Measurements from ENCODE around the gene PARD6G.

PARD6G gene

GRCh38 chr18:80231151-80231550, 16.2 kb downstream of the PARD6G start:
- no peak for TF ChIP-seq CTCF (IDR thresholded peaks at IDR 0.05)
- DNase-seq, result no peak
- Mint-ChIP-seq H3K36me3 (ENCODE audit: low read depth) (peaks cover 2% of the 10 kb centered on the region), H3K4me1 (peaks cover 41% of the 10 kb centered on the region), H3K27me3 (ENCODE audit: low read depth, poor library complexity) (no peaks in the 10 kb centered on the region), H3K4me3 (no peak overlapping the region), H3K27ac (peak overlapping the region; percentile 36), H3K9me3 (peaks cover 10% of the 10 kb centered on the region)

- no peak for TF ChIP-seq CTCF (IDR thresholded peaks at IDR 0.05)
- H3K4me1 Mint-ChIP-seq, result peaks cover 46% of the 10 kb centered on the region
- H3K9me3 Mint-ChIP-seq, result no peaks in the 10 kb centered on the region
- no peak for DNase-seq
- no peak overlapping the region for H3K4me3 Mint-ChIP-seq
- H3K27ac Mint-ChIP-seq, result peak overlapping the region; percentile 74
- H3K36me3 Mint-ChIP-seq (ENCODE audit: low read depth), result no peaks in the 10 kb centered on the region
- H3K27me3 Mint-ChIP-seq (ENCODE audit: low read depth, poor library complexity), result no peaks in the 10 kb centered on the region
Measured at GRCh38 chr18:80229766-80230745, 17.3 kb downstream of the PARD6G start.

GRCh38 chr18:80229363-80229762, 18.0 kb downstream of the PARD6G start:
- H3K27me3 Mint-ChIP-seq (ENCODE audit: low read depth, poor library complexity), result no peaks in the 10 kb centered on the region
- H3K27ac Mint-ChIP-seq, result peak overlapping the region; percentile 74
- TF ChIP-seq CTCF (IDR thresholded peaks at IDR 0.05), result no peak
- no peaks in the 10 kb centered on the region for H3K9me3 Mint-ChIP-seq
- H3K36me3 Mint-ChIP-seq (ENCODE audit: low read depth), result no peaks in the 10 kb centered on the region
- no peak for DNase-seq
- H3K4me3 Mint-ChIP-seq, result no peak overlapping the region
- peaks cover 46% of the 10 kb centered on the region for H3K4me1 Mint-ChIP-seq

GRCh38 chr18:80228051-80228848, 19.1 kb downstream of the PARD6G start:
- peaks cover 3% of the 10 kb centered on the region for H3K9me3 Mint-ChIP-seq

GRCh38 chr18:80227472-80227871, 19.8 kb downstream of the PARD6G start:
- H3K27ac Mint-ChIP-seq, result peak overlapping the region; percentile 98

More at GRCh38 chr18:80228051-80228848, 19.1 kb downstream of the PARD6G start:
- Mint-ChIP-seq H3K27ac (peak overlapping the region; percentile 91), H3K36me3 (ENCODE audit: low read depth) (peaks cover 4% of the 10 kb centered on the region), H3K27me3 (ENCODE audit: low read depth, poor library complexity) (no peaks in the 10 kb centered on the region), H3K4me1 (peaks cover 35% of the 10 kb centered on the region), H3K4me3 (no peak overlapping the region)
- no peak for DNase-seq
- no peak for TF ChIP-seq CTCF (IDR thresholded peaks at IDR 0.05)

More at GRCh38 chr18:80227472-80227871, 19.8 kb downstream of the PARD6G start:
- no peaks in the 10 kb centered on the region for H3K27me3 Mint-ChIP-seq (ENCODE audit: low read depth, poor library complexity)
- peaks cover 28% of the 10 kb centered on the region for H3K4me1 Mint-ChIP-seq
- H3K9me3 Mint-ChIP-seq, result peaks cover 10% of the 10 kb centered on the region
- no peak for TF ChIP-seq CTCF (IDR thresholded peaks at IDR 0.05)
- H3K4me3 Mint-ChIP-seq, result no peak overlapping the region
- peaks cover 9% of the 10 kb centered on the region for H3K36me3 Mint-ChIP-seq (ENCODE audit: low read depth)
- no peak for DNase-seq
